Measurements from ENCODE around the gene LGALS8. TPM values are rescaled to one million over a fixed set of nuclear protein-coding genes. Genes with fewer than 3 reads are reported as not detected.

The LGALS8 gene
- total RNA-seq, result 25.8 and 42.1 TPM in 2 replicates

GRCh38 chr1:236523704-236524141 is at the start of gene LGALS8:
Gene LGALS8, plus strand, starts transcription at chr1:236523982. Its CDS starts 2,089 bp downstream, at chr1:236526071.

Other genes starting within 250 kb of the LGALS8 start
- 1.1 and 2.7 TPM in 2 replicates for gene ERO1B, start 242.0 kb upstream of the LGALS8 start, total RNA-seq
- 0.26 TPM in 1 of 2 replicates, not detected in the other for gene EDARADD, start 129.7 kb upstream of the LGALS8 start, total RNA-seq
- gene HEATR1, start 80.5 kb downstream of the LGALS8 start, total RNA-seq, result 14.2 and 24.9 TPM in 2 replicates
- 2.1 and 2.2 TPM in 2 replicates for gene ACTN2, start 162.5 kb downstream of the LGALS8 start, total RNA-seq